Fibroblast of villous mesenchyme (primary cell): ENCODE data around the gene MUC6. TPM values are rescaled to one million over a fixed set of nuclear protein-coding genes. Genes with fewer than 3 reads are reported as not detected.

Experiments
- DNase-seq: peaks from one replicate; pipeline ENCODE4 v3.0.0-alpha.2; 2010; ENCODE audit warnings: low read depth
- H3K4me3 ChIP-seq: 2 replicates; pipeline ENCODE4 v1.5.1; 2011; ENCODE audit warnings: low read depth, mild to moderate bottlenecking, low read length
- total RNA-seq: library from RNA; depleted of rRNA; stranded (reverse); fragments of >200 nt; gene quantifications from 2 replicates; pipeline ENCODE4 v1.2.3, GENCODE V29; 2012
- TF ChIP-seq, protein P1 (sequence below): IDR thresholded peaks from 2 replicates; pipeline ENCODE4 v1.5.1; 2012; ENCODE audit warnings: low read depth, mild to moderate bottlenecking, low read length; ENCODE audit not compliant: insufficient read depth

Gene MUC6
- total RNA-seq, 1 donor, result not detected

DNA sequence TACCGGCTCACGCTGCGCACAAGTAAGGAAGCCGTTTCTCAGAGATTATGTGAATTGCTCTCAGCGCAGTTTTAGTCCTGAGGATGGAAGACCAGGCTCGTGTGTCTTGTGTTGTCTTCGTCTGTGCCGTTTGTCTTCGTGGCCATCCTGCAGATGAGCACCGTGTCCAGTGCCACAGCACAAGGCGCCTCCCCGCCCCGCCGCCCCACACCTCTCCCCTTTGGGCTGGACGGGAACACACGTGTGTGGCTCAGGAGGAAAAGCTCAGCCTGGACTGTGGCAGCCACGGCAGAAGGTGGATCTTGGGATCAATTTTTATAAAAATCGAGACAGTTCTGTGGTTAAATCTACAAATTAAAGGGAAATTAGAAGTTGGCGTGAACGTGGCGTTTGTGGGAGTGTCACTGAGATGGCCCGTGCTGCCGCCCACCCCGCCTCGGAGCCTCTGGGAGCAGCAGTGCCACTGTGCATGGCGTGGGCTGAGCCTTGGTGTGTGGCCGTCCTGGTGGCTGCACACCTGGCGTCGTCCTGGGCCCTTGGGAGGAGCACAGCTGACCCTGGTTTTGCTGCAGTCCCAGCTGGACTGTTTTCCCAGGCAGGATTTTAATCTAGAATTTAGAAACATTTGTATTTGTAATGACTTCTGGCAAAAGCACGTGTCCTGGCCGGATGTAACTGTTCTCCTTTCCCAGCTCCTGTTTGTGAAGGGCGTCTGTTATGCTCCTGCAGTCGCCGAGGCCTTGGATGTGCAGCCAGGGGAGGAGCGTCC lies 25.8 kb downstream of the MUC6 start:
- no peak for DNase-seq
- TF ChIP-seq, protein P1, sequence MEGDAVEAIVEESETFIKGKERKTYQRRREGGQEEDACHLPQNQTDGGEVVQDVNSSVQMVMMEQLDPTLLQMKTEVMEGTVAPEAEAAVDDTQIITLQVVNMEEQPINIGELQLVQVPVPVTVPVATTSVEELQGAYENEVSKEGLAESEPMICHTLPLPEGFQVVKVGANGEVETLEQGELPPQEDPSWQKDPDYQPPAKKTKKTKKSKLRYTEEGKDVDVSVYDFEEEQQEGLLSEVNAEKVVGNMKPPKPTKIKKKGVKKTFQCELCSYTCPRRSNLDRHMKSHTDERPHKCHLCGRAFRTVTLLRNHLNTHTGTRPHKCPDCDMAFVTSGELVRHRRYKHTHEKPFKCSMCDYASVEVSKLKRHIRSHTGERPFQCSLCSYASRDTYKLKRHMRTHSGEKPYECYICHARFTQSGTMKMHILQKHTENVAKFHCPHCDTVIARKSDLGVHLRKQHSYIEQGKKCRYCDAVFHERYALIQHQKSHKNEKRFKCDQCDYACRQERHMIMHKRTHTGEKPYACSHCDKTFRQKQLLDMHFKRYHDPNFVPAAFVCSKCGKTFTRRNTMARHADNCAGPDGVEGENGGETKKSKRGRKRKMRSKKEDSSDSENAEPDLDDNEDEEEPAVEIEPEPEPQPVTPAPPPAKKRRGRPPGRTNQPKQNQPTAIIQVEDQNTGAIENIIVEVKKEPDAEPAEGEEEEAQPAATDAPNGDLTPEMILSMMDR, result no peak
- H3K4me3 ChIP-seq, result no peak overlapping the region

DNA sequence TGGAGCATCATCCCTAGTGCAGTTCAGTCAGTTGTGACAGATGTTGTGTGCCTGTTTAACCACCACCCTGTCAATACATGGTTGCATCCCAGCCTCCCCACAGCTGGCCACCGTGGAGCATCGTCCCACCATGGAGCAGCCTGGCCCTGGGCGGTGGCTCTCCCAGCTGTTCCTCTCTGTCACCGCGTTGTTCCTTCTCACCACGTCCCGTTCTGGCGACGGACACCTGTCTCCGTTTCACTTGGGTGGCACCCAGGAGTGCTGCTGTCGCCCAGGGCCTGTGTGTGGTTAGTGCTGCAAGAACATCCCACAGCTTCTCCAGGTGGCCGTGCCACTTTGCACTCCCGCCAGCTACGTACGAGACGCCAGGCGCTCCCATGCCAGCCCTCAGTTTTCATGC lies 26.5 kb downstream of the MUC6 start:
- no peak overlapping the region for H3K4me3 ChIP-seq
- TF ChIP-seq, protein P1, result no peak
- no peak for DNase-seq

DNA sequence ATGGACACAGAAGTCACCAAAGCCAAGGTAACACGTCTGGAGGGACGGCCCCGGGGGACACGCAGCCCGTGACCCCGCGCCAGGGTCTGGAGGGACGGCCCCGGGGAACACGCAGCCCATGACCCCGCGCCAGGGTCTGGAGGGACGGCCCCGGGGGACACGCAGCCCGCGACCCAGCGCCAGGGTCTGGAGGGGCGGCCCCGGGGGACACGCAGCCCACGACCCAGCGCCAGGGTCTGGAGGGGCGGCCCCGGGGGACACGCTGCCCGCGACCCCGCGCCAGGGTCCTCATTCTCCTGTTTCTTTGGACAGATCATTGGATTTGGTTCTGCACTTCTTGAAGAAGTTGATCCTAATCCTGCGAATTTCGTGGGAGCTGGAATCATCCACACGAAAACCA lies 27.1 kb downstream of the MUC6 start:
- DNase-seq, result no peak
- TF ChIP-seq, protein P1, result no peak

DNA sequence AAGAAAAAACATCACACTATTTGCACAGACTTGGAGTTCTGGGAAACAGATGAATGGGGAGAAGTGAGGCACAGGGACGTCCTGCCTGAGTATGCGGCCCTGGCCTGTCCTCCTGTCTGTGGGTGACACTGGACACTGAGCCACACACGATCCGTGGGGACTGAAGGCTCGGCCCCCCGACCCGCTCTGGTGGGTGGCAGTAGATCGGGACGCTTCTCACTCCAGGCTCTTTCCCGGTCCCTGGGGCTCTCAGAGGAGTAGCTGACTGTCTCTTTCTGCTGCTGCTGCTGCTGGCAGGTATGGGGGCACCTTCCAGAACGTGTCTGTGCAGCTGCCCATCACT lies 27.7 kb downstream of the MUC6 start:
- TF ChIP-seq, protein P1, result no peak
- no peak for DNase-seq
- H3K4me3 ChIP-seq, result no peak overlapping the region

More for the DNA sequence above, 27.1 kb downstream of the MUC6 start:
- H3K4me3 ChIP-seq, result no peak overlapping the region

DNA sequence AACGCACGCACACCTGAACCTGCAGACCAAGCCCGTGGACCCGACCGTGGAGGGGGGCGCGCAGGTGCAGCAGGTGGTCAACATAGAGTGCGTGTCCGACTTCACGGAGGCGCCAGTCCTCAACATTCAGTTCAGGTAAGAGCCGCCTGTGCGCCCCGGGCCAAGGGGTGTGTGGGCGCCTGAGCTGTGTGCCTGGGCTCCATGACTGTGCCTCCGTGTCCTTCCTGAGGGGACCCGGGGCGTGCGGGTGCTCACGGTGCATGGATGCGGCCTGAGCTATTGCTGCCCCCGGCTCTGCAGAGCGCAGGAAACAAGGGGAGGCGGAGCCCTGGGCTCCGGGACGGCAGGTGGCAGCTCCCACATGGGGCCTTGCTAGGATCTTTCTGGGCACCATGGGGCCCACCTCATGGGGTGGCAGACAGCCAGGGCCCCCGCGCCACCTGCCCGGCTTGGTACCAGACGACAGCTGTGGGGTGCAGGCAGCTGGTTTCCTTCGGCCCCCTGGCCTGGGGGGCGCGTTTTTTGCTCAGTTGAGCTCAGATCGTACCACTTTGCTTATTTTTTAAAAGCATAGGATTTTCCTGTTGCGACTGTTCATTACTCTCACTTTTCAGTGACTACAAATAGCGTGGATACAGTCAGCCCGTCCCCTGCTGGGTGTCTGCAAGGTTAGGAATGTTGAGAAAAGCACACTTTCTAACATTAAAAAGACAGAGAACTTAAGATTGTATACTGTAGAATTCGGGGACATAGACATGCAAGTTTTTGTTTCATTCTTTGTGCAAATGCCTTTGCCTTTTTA lies 28.3 kb downstream of the MUC6 start:
- TF ChIP-seq, protein P1, result no peak
- no peak for DNase-seq
- H3K4me3 ChIP-seq, result no peak overlapping the region

DNA sequence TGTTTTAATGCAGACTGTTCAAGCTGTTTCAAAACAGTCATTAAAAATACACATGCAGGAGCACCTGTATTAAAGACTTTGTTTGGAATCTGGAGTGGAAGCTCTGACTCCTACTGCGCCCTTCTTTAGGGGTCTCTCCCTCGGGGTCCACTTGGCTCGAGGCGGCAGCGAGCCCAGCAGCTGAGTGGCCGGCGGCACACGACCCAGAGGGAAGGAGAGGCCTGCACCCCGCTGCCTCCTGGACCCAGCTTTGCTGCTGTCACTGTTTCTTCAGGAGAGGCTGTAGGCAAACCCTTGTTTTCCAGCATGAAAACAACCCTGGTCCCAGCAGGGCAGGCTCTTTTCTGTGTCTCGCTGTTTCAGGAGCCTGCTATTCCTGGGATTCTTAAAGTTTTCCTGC lies 29.2 kb downstream of the MUC6 start:
- H3K4me3 ChIP-seq, result no peak overlapping the region
- no peak for DNase-seq
- TF ChIP-seq, protein P1, result no peak
